Measurements from ENCODE around the gene RALA.

DNA sequence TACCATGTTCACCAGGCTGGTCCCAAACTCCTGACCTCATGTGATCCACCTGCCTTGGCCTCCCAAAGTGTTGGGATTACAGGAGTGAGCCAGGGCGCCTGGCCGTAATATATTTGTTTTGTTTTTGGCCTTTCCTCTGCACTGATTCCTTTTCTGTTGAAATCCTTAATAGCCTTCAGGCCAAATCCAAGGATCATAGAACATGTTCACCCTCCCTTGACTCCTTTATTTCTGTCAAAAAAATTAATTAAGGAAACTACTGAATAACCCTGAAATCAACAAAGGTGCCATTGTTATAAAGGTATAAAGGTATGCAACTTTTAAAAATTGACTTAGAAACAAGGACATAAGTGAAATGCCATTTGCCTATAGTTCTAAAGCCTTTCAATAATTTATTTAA is 15.5 kb upstream of the RALA start:
- TF ChIP-seq CTCF (IDR thresholded peaks at IDR 0.05; ENCODE audit: low read depth, low read length, missing input control) (no peak), TAF1 (conservative IDR thresholded peaks at IDR 0.05) (no peak), HNF4G (IDR thresholded peaks at IDR 0.05) (no peak), YY1 (IDR thresholded peaks at IDR 0.05) (no peak), RAD21 (IDR thresholded peaks at IDR 0.05) (no peak), HNF4A (conservative IDR thresholded peaks at IDR 0.05) (no peak)
- TF ChIP-seq, protein P1, sequence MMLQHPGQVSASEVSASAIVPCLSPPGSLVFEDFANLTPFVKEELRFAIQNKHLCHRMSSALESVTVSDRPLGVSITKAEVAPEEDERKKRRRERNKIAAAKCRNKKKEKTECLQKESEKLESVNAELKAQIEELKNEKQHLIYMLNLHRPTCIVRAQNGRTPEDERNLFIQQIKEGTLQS (IDR thresholded peaks at IDR 0.05): no peak
- TF ChIP-seq, protein P2, sequence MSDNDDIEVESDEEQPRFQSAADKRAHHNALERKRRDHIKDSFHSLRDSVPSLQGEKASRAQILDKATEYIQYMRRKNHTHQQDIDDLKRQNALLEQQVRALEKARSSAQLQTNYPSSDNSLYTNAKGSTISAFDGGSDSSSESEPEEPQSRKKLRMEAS (IDR thresholded peaks at IDR 0.05): no peak
- TF ChIP-seq, protein P3, sequence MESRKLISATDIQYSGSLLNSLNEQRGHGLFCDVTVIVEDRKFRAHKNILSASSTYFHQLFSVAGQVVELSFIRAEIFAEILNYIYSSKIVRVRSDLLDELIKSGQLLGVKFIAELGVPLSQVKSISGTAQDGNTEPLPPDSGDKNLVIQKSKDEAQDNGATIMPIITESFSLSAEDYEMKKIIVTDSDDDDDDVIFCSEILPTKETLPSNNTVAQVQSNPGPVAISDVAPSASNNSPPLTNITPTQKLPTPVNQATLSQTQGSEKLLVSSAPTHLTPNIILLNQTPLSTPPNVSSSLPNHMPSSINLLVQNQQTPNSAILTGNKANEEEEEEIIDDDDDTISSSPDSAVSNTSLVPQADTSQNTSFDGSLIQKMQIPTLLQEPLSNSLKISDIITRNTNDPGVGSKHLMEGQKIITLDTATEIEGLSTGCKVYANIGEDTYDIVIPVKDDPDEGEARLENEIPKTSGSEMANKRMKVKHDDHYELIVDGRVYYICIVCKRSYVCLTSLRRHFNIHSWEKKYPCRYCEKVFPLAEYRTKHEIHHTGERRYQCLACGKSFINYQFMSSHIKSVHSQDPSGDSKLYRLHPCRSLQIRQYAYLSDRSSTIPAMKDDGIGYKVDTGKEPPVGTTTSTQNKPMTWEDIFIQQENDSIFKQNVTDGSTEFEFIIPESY (IDR thresholded peaks at IDR 0.05): no peak

All from liver (tissue), 3 donors.